Medulla oblongata (tissue), 1 donor: ENCODE results near the gene SCLY.

Experiments used
- DNase-seq: peaks from one replicate; pipeline ENCODE4 v3.0.0-alpha.2; 2015; ENCODE audit errors: extremely low spot score

SCLY gene

GRCh38 chr2:238097988-238098871, 37.4 kb downstream of the SCLY start:
- no peak for DNase-seq

- DNase-seq, result no peak
Observed at GRCh38 chr2:238098901-238099713, 38.3 kb downstream of the SCLY start.

- no peak for DNase-seq
Observed at GRCh38 chr2:238099714-238100048, 38.9 kb downstream of the SCLY start.

GRCh38 chr2:238100049-238100820, 39.4 kb downstream of the SCLY start, which contains the start of gene ESPNL:
ESPNL (plus strand) TSS chr2:238100340; CDS start chr2:238100420, 80 bp downstream.
- no peak for DNase-seq

- DNase-seq, result no peak
Observed at GRCh38 chr2:238100821-238101771, 40.3 kb downstream of the SCLY start.

- DNase-seq, result no peak
Observed at GRCh38 chr2:238101891-238102841, 41.4 kb downstream of the SCLY start.

- no peak for DNase-seq
Observed at GRCh38 chr2:238102865-238103264, 42.1 kb downstream of the SCLY start.

- DNase-seq, result no peak
Observed at GRCh38 chr2:238103465-238104225, 42.8 kb downstream of the SCLY start.

GRCh38 chr2:238104226-238104690, 43.5 kb downstream of the SCLY start:
- no peak for DNase-seq

GRCh38 chr2:238104691-238105371, 44.0 kb downstream of the SCLY start:
- no peak for DNase-seq

GRCh38 chr2:238105506-238106338, 44.9 kb downstream of the SCLY start:
- DNase-seq, result no peak

GRCh38 chr2:238106339-238106697, 45.5 kb downstream of the SCLY start:
- DNase-seq, result no peak

GRCh38 chr2:238106698-238107524, 46.1 kb downstream of the SCLY start:
- no peak for DNase-seq

GRCh38 chr2:238107525-238108422, 47.0 kb downstream of the SCLY start:
- no peak for DNase-seq

- DNase-seq, result peak; percentile 9
Observed at GRCh38 chr2:238108423-238109183, 47.8 kb downstream of the SCLY start.
